HPDE6-E6E7 (cell line): ENCODE data around the gene EPDR1.

Experiments
- DNase-seq: peaks from one replicate; pipeline ENCODE4 v3.0.0; 2011; ENCODE audit warnings: missing footprints; ENCODE audit errors: extremely low spot score

The EPDR1 gene

GRCh38 chr7:37977243-37977642 is 56.8 kb downstream of the EPDR1 start:
- DNase-seq, result no peak

GRCh38 chr7:37981664-37982063 is 61.2 kb downstream of the EPDR1 start:
- no peak for DNase-seq

GRCh38 chr7:37982423-37982822 is 62.0 kb downstream of the EPDR1 start:
- no peak for DNase-seq

- no peak for DNase-seq
Measured at GRCh38 chr7:37984750-37985390, 64.4 kb downstream of the EPDR1 start.

GRCh38 chr7:37986908-37987330 is 66.5 kb downstream of the EPDR1 start:
- no peak for DNase-seq

GRCh38 chr7:37987732-37988131 is 67.3 kb downstream of the EPDR1 start:
- DNase-seq, result no peak

GRCh38 chr7:37988721-37989650 is 68.5 kb downstream of the EPDR1 start:
- no peak for DNase-seq

GRCh38 chr7:37990337-37990736 is 69.9 kb downstream of the EPDR1 start:
- no peak for DNase-seq

GRCh38 chr7:37993060-37993501 is 72.6 kb downstream of the EPDR1 start:
- no peak for DNase-seq

- DNase-seq, result no peak
Measured at GRCh38 chr7:37999673-38000072, 79.2 kb downstream of the EPDR1 start.

- DNase-seq, result no peak
Measured at GRCh38 chr7:38000272-38000671, 79.8 kb downstream of the EPDR1 start.
